Ovary (tissue), 3 donors: ENCODE measurements around the gene CACNA2D4.

Experiments
- CTCF ChIP-seq, 3 donors: fragments of 450-650 bp in 2 of 3; fragments of 200-600 bp in 1 of 3; IDR thresholded peaks; one replicate each; pipeline versions ENCODE4 v1.5.1 to v1.8.0; 2016 to 2022; ENCODE audit warnings: antibody characterized with exemption in 3 of 3, mild to moderate bottlenecking in 1 of 3
- EP300 ChIP-seq: sonication (generic); formaldehyde crosslinking; IDR thresholded peaks from one replicate; pipeline ENCODE4 v1.6.1; 2017; ENCODE audit warnings: antibody characterized with exemption
- POLR2A ChIP-seq: fragments of 450-650 bp; IDR thresholded peaks from one replicate; pipeline ENCODE4 v1.6.1; 2017; ENCODE audit warnings: antibody characterized with exemption, mild to moderate bottlenecking, moderate library complexity
- donor health status: DM: no; HTN: no; CAD: no.

GRCh38 chr12:1925684-1926006, 7.2 kb upstream of the CACNA2D4 start:
- TF ChIP-seq EP300: no peak
- TF ChIP-seq POLR2A: no peak
- no peak for TF ChIP-seq CTCF (IDR thresholded peaks at IDR 0.05)
